Measurements from ENCODE around the gene ARHGAP21.

The ARHGAP21 gene

GRCh38 chr10:24722676-24723385 lies 856 bp downstream of the ARHGAP21 start:
- DNase-seq (ENCODE audit: low read depth), result no peak

GRCh38 chr10:24722131-24722675 lies 1.5 kb downstream of the ARHGAP21 start:
- DNase-seq (ENCODE audit: low read depth), result no peak

DNA sequence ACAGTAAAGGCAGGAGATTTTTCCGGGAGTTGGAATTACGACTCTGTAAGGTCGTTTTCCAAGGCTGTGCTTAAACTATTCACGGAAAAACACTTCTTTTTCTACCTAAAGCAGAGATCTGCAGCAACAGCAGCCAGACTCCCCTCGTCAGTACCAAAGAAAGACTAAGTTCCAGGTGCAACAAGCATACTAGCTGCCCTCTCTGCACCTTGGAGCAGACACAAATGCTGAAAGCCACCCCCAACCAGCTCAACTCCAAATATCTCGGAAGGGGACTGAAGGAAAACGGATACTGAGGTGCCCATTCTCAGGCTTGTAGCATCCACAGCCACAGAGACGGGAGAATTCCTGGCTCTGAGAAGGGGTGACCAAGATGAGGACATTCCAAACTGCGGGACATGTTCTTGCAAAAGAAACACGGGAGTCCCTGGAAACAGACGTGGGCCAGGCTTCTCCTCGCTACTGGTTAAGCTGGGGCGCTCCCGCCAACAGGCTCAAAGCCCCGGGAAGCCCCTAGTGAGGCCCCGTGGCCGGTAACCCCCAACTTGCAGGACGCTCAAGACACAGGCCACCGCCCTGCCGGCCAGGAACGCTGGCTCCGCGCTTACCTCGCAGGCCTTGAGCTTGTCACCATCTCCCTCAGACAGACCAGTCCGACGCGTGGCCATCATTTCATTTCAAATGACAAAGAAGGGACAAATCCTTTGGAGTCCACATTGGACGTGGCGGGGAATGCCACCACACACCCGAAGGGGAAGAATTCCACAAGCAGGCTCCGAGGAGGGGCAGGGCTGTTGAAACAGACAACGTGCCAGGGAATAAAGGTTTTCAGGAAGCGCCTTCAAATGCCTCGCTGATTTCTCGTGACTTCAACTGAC lies 2.2 kb downstream of the ARHGAP21 start:
- no peak for DNase-seq (ENCODE audit: low read depth)

GRCh38 chr10:24720096-24720495 lies 3.6 kb downstream of the ARHGAP21 start:
- no peak for DNase-seq (ENCODE audit: low read depth)

DNA sequence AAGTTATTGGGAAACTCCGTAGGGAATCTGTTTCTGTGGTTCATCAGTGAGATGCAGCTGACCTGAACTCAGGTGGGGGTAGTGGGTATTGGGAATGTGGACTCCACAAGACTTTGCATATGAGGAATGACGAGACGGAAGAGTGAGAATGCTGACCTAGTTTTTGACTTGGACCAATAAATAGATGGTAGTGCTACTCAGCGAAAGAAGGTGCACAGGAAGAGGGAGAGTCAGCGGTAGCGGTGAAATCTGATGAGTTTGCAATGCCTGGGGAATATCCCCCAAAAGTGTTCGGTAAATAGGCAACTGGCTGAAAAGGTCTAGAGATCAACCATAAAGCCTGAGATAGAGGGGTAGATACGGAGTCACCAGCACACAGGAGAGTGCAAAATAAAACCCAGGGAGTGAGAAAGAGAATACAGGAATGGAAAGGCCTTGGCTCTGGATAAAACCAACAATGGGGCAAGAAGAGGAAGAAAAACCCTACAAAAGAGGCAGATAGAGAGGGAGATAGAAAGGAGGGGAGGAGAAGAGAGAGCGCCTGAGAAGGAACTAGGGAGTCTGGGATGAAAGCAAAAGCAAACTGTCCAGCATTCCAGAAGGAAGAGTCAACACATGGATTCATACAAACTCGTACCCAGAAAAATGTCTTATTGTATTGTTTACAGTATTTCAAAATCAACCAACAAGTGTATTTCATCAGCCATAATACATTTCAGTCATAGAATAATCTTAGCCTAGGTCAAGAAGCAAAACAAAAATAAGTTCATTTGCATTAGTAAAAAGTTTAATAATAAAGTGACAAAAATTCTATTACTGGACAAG lies 5.4 kb downstream of the ARHGAP21 start:
- peak; percentile 51 for DNase-seq (ENCODE audit: low read depth)

DNA sequence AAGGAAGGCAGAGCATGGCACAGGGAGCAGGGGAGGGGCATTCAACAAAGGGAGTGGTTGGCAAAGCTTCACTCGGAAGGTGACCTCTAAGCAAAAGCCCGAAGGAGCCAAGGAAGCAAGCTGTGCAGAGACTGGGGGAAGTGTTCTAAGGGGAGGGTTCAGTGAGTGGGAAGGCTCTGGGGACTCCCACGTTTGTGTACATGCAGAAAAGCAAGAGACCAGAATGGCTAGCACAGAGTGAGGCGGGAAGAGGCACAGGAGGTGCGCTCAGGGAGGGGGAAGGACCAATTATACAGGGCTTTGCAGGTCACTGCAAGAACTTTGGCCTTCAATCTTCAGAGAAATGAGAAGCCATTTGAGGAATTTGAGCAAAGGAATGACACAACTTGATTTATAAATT lies 7.4 kb downstream of the ARHGAP21 start:
- no peak for DNase-seq (ENCODE audit: low read depth)

DNA sequence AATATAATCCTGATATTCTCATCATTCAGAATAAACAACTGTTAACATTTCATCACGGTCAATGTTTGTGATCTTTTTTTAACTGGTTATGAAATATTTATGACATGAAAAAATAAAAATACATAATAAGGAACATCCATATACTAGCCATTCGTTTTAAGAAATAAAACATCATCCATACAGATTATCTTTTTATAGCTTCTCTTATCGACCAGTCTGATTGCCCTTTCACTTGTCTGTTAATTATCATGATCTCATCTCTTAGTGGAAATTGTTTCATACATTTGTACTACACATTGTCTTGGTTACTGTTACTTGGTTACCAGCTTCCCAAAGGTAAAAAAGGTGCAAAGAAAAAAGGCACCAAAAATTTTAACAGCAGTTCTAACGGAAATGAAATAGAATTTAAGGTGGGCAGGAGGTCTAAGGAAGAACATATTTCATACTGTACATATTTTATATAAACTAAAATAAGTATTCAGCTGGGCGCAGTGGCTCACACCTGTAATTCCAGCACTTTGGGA lies 8.4 kb downstream of the ARHGAP21 start:
- no peak for DNase-seq (ENCODE audit: low read depth)

DNA sequence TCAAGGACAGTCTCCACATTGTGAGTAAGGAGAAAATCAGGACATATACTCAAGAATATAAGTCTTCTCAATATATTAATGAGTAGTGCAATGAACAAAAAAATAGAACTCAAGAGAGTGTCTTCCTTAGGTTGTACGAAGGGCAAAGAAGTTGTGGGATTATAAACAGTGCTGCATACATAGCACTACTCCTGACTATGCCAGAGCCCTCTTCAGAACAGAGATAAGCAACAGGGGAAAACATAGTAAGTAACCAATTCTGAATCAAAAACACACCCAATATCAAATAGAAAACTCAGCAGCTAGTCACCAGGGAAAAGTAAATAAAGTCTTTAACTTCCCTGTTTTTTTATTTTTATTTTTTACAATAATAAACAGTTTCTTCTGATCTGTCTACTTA lies 10.6 kb downstream of the ARHGAP21 start:
- DNase-seq (ENCODE audit: low read depth), result no peak

DNA sequence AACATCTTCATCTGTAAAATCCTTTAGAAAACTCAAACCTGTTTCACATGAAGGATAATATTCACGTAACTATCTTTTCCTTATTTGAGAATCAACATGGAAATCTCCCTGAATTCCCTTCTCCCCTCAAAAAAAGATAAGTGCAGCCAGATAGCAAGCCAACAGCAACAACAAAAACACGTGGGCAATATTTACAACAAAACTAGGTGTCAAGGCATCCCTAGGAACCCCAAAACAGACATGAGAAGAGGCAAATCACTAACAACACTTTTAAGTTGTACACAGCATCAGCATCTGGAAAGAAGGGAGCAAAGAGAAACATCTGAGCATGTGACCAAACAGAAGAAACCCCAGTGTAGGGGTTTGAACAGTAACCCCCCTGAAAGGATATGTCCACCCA lies 12.2 kb downstream of the ARHGAP21 start:
- no peak for DNase-seq (ENCODE audit: low read depth)

- no peak for DNase-seq (ENCODE audit: low read depth)
Measured at GRCh38 chr10:24708081-24708480, 15.6 kb downstream of the ARHGAP21 start.

- no peak for DNase-seq (ENCODE audit: low read depth)
Measured at GRCh38 chr10:24707445-24707844, 16.2 kb downstream of the ARHGAP21 start.

- DNase-seq (ENCODE audit: low read depth), result peak; percentile 85
Measured at GRCh38 chr10:24706479-24707118, 17.1 kb downstream of the ARHGAP21 start.

DNA sequence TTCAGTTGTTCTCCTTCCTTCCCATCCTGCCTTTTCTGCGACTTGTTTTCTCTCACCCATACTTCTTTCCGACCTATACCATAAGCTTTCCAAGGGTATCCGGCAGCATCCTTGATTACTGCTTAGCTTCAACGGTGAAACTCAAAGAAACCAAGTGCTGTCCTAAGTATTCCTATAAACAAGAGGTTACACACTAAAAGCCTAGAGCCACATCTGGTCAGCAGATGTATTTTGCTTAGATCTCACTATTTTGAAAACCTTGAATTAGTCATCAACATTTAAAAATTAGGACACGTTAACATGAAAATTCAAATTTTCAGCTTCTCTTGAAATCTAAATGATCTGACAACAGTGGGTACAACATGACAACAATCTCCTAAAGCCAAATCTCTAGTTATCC lies 20.0 kb downstream of the ARHGAP21 start:
- DNase-seq (ENCODE audit: low read depth), result peak; percentile 63

GRCh38 chr10:24701447-24701846 lies 22.2 kb downstream of the ARHGAP21 start:
- no peak for DNase-seq (ENCODE audit: low read depth)

- no peak for DNase-seq (ENCODE audit: low read depth)
Measured at GRCh38 chr10:24700948-24701347, 22.7 kb downstream of the ARHGAP21 start.

DNA sequence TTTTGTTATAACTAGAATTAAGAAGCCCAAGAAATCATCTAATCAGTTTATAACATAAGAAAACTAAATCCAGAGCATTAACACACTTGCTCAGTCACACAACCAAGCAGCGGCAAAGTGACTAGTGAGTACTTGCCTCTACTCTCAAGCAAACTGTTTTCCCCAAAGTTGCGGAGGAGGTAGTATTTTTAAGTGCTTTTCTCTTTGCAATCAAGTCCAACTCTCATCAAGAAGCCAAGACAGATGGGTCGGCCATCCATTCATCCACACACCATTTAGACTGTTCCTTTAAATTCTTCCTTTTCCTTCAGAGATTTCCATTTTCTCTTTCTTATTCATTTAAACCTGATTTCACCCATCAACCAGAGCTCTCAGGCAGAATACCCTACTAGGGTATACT lies 25.4 kb downstream of the ARHGAP21 start:
- no peak for DNase-seq (ENCODE audit: low read depth)

GRCh38 chr10:24697080-24697479 lies 26.6 kb downstream of the ARHGAP21 start:
- DNase-seq (ENCODE audit: low read depth), result no peak

GRCh38 chr10:24695452-24695851 lies 28.2 kb downstream of the ARHGAP21 start:
- DNase-seq (ENCODE audit: low read depth), result no peak

DNA sequence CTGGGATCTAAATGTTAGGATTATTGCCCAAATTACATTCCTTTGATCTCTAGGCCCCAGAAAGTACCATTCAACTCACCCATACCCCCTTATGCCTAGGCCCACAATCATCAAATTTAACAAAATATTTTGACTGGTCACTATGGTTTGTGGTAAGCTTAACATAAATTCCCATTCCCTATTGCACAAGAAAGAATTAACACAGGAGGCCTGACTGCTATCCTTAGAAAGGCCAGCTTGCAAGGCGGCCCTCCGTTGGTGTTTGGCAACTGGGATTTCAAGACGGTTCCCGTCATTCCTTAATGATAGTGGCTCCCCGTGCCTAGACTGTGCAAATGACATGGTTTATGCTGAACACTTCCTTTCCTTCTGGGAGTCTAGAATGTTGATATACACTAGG lies 29.6 kb downstream of the ARHGAP21 start:
- DNase-seq (ENCODE audit: low read depth), result no peak

- DNase-seq (ENCODE audit: low read depth), result peak; percentile 47
Measured at GRCh38 chr10:24690961-24691512, 32.6 kb downstream of the ARHGAP21 start.

DNA sequence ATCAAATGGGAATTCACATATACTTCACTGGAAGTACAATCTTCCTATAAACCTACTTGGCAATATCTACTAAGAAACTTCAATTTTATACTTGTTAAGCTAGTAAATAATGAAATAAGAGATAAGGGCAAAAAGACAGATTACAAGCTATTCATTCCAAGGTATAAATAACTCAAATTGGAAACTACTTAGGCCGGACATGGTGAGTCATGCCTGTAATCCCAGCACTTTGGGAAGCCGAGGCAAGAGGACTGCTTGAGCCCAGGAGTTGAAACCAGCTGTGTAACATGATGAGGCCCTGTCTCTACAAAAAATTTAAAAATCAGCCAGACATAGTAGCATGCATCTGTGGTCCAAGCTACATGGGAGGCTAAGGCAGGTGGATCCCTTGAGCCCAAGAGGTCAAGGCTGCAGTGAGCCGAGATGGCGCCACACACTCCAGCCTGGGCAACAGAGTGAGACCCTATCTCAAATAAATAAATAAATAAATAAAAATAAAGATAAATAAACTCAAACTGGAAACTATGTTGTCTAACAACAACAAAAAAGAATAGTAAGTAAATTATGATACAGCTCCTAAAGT lies 37.6 kb downstream of the ARHGAP21 start:
- DNase-seq (ENCODE audit: low read depth), result peak; percentile 30

All from fibroblast of the conjunctiva (primary cell).